Hindlimb muscle (tissue), 1 donor: Measurements from ENCODE around the gene ARHGEF37. TPM values are rescaled to one million over a fixed set of nuclear protein-coding genes. Genes with fewer than 3 reads are reported as not detected.

Experiments
- DNase-seq: peaks from one replicate; pipeline ENCODE4 v3.0.0-alpha.2; 2013
- polyA plus RNA-seq: library from polyadenylated mRNA; unstranded; fragments of 120-200 nt; gene quantifications from one replicate; pipeline ENCODE4 v1.2.1, GENCODE V29; 2013; ENCODE audit not compliant: insufficient read length

ARHGEF37 gene
- polyA plus RNA-seq, 1 donor = 5.0 TPM

DNA sequence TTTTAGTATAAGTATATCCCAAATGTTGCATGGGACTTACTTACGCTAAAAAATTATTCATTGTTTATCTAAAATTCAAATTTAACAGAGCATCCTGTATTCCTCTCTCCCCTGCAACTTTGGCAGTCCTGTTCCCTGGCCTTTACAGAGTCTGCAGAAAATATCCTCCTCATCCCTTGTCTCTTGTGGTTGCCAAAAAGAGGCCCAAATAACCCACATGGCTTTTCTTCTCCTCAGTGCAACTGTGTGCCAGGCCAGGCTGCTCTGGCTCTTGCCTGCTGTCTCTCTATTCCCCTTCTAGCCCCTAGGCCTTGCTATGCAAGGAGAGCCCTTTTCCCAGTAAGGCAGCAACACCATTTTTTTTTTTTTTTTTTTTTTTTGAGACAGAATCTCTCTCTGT lies 23.0 kb downstream of the ARHGEF37 start:
- no peak for DNase-seq

DNA sequence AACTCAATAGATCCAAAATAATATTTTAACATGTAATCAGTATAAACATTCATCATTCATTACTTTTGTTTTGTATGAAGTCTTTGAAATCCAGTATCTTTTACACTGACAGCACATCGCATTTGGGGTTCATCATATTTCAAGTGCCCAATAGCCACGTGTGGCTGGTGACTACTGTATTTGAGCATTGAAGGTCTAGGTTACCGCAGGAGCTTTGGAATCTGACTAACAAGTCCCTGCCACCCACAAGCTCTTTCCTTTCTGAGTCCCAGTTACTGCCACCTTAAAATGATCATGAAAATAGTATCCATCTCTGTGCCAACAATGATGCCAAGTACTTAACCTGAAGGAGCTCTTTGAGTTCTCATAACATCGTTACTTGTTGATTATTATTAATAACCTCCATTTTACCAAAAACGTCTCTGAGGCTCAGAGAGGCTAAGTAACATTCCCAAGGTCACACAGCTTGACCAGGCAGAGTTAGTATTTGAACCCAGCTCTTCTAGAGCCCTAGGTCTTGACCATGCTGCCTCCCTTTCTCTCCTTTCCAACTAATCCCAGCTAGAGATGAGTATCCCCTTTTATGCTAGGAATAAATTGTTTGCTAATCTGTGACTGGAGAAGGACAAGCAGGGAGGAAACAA lies 24.2 kb downstream of the ARHGEF37 start:
- DNase-seq = no peak

DNA sequence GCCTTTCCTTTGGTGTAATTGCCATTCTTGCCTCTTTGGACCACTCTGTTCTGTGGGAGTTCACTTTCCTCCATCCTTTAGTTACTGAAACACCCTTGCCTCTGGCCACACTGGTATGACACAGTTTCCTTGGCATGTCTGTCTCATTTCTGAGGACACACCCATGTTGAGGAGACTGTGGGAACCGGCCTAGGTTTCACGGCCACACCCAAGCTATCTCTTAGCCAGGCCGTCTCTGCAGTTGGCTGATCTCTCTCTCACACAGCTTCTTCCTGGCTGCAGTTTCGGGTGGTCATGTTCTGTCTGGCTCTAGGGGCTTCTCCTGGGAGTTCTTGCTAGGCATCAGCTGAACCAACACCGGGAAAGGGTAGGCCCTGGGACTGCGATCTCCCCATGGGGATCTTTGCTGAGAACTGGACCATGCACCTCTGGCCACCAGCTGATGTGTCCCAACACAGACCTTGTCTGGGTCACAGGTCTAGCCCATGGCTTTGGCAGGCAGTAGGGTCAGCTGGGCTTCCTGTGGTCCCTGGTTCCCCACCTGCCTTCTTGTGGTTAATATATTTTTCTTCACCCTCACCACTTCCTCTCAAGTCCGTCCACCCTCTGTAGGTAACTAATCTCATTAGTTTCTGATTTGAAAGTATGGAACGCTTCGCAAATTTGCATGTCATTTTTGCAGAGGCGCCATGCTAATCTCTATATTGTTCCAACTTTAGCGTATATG lies 24.9 kb downstream of the ARHGEF37 start:
- no peak for DNase-seq

DNA sequence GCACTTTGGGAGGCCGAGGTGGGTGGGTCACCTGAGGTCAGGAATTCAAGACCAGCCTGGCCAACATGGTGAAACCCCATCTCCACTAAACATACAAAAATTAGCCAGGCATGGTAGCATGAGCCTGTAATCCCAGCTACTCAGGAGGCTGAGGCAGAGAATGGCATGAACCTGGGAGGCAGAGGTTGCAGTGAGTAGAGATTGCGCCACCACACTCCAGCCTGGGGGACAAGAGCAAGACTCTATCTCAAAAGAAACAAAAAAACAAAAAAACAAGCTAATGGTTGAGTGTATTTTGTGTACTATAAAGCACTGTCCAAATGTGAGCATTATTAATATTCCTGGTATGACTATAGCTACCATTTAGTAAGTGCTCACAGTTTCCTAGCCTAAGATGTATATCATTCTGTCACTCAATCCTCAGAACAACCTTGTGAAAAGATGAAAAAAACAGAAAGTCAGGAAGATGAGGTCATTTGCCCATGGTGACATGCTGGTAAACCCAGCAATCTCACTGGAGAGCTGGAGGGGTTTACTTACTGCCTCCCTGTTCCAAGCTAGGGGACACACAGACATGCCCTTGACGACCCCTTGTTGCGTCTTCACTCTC lies 27.7 kb downstream of the ARHGEF37 start:
- no peak for DNase-seq

DNA sequence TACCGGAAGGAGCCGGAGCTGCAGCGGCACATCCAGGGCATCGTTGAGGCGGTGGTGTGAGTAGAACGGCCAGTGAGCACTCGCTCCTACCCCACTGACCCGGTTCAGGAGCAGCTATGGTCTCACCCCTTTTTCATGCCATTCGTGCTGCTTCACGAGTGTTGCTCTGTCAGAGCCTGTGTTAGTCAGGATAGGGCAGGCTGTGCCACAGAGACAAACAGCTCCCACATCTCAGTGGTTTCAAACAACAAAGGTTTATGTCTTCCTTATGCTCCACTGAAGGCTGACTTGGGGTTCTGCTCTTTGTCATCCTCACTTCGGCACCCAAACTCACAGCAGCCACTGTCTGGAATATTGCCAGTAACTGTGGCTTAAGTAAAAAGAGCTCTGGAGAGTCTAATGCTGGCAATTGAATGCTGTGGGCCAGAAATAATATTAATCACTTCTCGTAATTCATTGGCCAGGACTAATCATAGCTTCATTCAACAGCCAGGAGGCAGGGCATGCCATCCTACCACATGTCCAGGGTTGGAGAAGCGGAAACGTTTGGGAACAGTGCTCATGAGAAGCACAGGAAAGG lies 28.4 kb downstream of the ARHGEF37 start:
- DNase-seq = no peak

DNA sequence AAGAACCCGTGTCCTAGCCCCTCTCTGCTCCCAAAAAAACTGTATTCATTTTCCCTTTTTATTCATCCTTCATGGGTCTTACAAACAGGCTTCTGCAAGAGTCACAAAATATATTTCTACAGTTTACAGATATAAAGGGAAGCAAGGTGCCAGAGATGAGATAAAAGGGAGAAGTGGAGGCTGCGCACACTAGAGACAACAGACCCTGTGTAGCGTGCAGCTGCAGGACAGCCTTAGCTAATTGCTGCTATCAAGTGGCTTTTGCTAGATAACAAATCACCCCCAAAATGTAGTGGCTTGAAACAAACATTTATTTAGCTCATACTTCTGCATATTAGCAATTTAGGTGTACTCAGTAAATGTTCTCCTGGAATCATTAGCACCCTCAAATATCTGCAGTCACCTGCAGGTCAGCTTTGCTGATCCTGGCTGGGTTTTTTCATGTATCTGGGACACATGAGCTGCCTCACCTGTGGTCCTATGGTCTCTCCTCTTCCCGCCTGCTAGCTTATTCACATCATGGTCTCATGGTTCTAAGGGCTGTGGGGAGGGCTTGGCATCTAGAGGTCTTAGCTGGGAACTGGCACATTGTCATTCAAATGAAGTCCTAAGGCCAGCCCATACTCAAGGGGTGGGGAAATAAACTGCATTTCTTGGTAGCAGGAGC lies 29.4 kb downstream of the ARHGEF37 start:
- DNase-seq = no peak

DNA sequence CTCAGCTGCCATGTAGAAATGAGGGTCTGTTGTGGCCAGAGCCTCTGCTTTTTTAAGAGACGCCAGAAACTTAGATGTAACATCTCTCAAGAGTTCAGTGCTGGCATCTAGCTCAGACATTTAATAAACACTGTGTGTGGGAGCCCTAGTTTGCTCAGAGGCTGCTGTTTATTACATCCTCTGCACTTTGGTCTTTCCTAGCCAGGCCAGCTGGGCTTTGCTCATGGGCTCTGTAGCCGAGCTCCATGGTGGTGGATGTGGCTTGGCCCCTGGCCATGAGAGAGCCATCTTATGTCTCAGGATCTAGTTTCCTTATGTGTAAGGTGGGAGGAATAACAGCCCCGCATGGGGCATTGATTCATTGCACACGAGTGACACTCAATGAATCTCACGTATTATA lies 30.0 kb downstream of the ARHGEF37 start:
- DNase-seq = no peak

DNA sequence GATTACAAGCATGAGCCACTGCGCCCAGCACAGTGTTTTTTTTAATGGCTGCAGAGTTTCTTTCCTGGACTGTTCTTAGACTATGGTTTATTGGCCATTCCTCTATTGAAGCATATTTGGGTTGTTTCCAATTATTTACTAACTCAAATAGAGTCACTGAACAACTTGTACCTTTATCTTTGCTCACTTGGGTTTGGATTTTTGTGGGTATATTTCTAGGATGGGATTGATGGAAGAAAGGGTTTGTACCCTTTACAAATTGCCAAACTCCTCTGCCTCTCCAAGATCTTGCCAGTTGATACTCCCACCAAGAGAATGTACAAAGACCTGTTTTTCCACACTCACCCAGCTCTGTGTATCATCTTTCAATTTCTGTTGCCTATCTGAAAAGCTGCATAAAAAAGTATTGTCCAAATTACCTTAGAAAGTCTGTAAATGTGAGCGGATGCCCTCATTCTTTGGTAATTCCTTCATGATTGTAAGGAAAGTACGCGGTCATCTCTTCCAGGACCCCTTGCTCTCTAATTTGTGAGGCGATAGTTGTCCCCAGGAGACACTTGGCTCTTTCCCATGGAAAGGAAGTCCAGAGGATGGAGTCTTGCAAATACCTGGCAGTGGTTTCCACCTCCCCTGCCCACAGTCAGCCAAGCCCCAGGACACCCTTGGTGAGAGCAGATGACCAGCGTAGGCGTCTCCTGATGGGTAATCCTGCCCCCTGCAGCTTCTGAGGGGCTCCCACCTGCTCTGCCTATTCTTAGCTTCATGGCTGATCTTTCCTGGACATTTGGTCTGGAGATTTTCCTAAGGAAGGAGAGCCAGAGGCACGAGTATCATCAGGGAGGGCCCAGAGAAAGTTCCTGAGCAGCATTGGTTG lies 33.0 kb downstream of the ARHGEF37 start:
- no peak for DNase-seq

DNA sequence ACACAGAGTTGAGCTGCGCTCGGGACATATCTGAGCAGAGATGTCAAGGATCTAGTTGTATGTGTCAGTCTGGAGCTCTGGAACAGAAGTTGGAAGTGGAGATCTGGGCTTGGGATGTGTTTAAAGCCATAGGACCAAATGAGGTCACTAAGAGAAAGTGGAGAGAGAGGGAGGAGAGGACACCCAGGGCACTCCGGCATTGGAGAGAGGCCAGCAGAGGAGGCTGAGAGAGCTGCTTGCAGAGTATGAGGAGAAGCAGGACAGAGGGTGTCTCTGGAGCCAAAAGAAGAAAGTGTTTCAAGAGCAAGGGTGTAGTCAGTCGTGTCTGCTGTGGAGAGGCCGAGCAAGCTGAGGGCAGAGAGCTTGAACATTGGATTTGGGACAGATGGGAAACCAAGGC lies 34.7 kb downstream of the ARHGEF37 start:
- no peak for DNase-seq

DNA sequence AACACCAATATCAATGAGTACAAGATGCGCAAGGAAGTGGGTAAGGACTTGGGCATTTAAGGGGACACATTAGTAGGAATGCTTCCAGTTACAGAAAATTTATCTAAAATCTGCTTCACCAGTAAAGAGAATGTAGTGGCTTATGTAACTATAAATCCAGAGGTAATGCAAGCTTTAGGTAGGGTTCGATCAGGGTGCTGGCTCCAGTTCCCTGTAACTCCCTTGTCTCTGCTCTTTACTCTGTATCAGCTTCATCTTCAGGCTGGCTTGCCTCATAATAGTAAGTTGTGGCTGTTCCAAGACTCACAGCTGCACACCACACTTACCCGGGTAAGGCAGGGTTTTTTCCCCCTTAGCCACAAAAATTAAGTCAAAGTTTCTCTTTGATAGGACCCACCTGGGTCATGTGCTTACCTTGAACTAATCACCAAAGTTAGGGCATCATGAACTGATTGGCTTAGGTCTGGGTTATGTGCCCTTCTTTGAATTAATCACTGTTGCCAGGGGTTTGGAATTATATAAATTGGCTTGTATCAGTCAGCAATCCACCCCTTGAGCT lies 35.5 kb downstream of the ARHGEF37 start:
- DNase-seq = no peak

DNA sequence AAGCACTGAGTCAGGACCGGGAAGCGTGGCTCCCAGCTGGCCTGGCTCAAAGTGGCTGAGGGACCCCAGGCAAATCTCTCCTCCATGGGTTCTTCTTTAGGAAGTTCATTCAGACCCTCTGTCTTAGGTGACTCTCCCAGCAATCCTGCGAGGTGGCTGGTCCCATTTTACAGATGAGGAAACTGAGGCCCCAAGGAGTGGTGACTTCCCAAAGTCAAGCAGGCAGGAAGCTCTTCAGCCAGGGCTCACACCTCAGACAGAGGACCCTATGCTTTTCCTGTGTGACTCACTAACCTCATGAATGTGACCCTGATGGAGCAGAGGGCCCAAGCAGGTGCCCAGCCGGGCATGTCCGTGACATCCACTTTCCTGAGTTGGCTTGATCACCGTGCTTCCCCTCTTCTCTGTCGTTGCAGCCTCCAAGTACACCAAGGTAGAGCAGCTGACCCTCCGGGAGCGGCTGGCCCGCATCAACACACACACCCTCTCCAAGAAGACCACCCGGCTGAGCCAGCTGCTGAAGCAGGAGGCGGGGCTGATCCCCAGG lies 36.5 kb downstream of the ARHGEF37 start:
- DNase-seq = no peak

DNA sequence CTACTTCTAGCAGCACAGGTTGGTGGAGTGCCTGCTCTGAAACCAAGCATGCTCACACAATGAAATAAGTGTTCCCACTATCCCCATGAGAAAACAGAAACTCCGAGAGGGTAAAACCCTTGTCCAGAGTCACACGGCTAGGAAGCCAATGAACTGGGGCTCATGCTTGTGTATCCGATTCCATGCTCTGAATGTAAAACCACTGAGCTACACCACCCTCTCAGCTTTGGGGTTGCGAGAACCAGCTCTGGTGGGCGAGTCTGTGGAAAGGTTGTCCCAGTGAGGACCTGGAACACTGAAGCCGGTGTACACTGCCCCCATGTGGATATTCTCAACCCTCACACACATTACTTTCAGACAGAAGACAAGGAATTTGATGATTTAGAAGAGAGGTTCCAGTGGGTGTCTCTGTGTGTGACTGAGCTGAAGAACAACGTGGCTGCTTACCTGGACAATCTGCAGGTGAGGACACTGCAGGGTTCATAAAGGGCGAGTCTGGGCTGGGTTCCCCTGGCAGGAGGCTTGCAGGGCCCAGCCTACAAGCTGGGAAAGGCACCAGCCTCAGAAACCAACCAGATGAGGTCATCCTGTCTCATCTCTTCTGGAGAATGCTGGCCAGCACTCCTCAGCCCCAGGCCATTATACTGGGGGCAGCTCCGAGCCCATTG lies 37.4 kb downstream of the ARHGEF37 start:
- DNase-seq = no peak

DNA sequence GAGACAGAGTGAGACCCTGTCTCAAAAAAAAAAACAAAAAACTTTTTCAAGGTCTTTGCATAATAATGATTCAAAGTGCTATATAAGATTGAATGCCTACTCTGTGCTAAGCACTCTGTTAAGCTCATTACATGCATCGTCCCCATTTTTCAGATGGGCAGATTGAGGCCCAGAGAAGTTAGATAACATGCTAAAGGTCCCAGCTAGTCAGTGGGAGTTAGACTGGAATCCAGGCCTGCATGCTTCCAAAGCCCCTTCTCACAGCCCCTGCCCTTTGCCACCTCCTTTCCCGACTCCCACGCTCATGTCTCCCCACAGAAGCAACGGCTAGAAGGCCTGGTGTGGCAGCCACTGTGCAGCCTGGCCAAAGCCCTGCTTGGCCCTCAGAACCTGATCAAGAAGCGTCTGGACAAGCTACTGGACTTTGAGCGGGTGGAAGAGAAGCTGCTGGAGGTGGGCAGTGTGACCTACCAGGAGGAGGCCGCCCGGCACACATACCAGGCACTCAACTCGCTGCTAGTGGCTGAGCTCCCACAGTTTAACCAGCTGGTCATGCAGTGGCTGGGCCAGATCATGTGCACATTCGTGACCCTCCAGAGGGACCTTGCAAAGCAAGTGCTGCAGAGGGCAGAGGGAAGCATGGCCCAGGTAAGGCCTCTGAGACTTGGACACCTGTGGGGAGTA lies 40.3 kb downstream of the ARHGEF37 start:
- no peak for DNase-seq

DNA sequence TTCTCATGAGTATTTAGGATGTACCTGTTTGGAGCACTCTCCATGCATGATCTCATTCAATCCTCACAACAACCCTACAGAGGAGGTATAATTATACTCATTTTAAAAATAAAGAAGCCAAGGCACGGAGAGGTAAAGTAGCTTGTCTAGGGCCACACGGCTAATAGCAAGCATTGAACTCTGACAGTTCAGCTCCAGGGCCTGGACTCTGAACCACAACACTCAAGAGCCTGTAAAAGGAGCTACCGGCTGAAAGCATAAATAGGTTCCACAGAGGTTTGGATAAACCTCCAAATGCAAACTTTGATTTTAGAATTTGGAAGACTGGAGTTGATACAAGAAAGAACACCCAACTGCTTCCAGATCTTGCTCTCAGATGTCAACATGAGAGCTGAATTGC lies 41.2 kb downstream of the ARHGEF37 start:
- DNase-seq = no peak

DNA sequence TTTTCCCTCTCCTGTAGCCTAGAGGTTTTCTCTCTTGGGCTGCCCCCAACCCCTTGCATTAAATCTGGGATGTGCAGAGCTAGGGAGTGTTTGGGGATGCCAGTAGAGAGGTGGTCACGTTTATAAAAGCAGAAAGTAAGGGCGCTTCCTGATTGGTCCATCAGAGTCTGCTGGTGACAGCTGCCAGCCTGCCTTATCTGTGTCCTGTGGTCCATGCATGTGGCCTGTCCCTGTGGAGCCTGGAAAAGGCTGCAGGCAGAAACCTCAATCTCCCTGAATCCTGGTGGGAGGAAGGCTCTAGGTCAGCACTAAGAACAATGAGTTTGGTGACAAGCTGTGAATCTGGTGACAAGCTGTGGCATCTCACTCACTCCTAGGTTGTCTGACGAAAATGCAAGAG lies 42.2 kb downstream of the ARHGEF37 start:
- DNase-seq = no peak

DNA sequence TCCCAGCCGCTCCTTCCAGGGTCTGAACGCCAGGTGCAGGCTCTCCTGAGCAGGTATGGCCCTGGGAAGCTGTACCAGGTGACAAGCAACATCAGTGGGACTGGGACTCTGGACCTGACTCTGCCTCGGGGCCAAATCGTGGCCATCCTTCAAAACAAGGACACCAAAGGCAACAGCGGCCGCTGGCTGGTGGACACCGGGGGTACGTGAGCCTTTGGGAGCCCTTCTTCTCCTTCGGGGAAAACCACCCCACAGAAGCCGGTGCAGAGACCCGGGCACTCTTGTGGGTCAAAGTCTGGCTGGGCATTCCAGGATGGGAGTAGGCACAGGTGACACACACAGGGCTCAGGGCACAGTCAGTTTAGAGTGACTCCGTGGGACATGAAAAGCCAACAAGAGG lies 45.8 kb downstream of the ARHGEF37 start:
- no peak for DNase-seq

DNA sequence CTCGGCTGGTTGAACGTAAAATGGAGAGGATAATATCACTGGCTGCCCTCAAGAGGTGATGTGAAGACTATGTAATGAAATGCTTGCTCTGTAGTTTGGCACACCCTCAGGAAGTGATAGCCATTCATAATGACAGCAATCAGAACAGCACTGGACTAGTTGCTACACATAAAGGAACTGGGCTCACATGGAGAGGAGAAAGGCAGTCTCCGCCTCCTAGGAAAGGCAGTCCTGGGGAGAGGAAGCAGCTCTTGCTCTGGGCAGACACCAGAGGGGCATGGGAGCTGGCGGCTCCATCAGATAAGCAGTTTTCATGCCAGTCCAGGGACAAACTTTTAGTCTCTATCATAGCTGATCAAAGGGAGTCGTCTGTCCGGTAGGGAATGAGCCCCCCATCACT lies 46.9 kb downstream of the ARHGEF37 start:
- DNase-seq = no peak

DNA sequence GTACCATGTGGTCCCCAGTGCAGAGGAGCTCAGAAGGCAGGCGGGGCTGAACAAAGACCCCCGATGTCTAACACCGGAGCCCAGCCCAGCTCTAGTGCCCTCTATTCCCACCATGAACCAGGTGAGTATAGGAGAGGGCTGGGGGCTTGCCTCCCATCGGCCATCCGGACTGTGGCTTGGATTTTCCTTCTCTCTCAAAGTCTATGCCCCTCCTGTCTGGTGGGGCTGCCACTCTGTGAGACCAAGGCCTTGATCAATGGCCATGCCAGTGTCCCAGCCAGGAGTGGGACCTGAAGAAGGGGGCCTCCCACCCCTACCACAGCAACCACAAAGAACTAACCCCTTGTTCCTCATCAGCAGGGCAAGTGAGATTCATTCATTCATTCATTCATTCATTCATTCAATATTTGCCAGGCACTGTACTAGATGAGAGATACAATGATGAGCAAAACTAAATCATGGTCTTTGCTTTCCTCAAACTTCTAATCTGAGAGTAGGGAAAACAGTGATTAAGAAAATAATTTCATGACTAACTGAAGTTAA lies 47.6 kb downstream of the ARHGEF37 start:
- no peak for DNase-seq

DNA sequence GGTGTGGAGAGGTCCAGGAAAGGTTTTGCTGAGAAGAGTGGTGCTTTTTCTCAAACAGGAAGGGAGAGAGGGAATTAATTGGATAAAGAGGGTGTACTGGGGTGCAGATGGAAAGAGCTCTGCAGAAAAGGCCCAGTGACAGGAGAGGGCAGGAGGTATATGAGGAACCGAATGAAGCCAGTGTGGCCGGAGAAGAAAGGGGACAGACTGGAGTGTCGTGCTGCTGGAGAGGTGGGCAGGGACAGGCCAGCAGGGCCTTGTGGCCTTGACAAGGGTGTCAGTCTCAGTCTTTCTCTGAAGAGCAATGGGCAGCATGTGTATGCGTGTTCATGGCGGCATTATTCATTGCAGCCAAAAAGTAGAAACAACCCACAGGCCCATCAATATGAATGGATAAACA lies 48.1 kb downstream of the ARHGEF37 start:
- no peak for DNase-seq

DNA sequence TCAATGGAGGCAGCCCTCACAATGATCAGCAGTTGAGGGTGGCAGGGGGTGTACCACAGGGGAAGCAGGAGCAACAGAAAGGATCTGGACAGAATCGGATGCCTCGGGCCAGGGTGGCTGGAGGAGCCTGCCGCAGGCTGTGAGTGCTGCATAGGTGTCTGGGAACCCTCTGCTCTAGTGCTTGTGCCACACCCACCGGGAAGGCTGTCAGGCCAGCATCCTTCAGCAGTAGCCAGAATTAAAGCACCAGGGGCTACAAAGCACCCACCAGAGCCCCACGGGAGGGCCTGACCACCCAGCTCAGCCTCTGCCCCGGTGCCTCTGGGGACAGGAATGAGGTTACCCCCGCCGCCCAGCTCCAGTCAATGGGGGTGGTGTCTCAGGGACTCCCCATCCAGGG lies 49.0 kb downstream of the ARHGEF37 start:
- DNase-seq = no peak
